K562 (cell line): ENCODE results near the gene LINGO3. TPM values are rescaled to one million over a fixed set of nuclear protein-coding genes. Genes with fewer than 3 reads are reported as not detected.

Experiments used
- BACH1 ChIP-seq: fragments of 200-800 bp; sonication (Bioruptor generic); IDR thresholded peaks from 2 replicates; pipeline ENCODE4 v1.6.1; 2016; ENCODE audit warnings: missing genetic modification characterization, missing compliant biosample characterization
- CBX2 ChIP-seq: fragments of 200-600 bp; sonication (generic); IDR thresholded peaks from one replicate; pipeline ENCODE4 v1.6.1; 2012; ENCODE audit warnings: mild to moderate bottlenecking, low read length, inconsistent platforms; ENCODE audit not compliant: insufficient read depth, poor library complexity, severe bottlenecking
- CCNT2 ChIP-seq: IDR thresholded peaks from 2 replicates; pipeline ENCODE4 v1.6.1; 2011; ENCODE audit warnings: borderline replicate concordance, low read depth, mild to moderate bottlenecking, moderate library complexity, mixed read lengths, low read length; ENCODE audit not compliant: insufficient read length; ENCODE audit errors: extremely low read depth
- DDX20 ChIP-seq: fragments of 450-650 bp; IDR thresholded peaks from 2 replicates; pipeline ENCODE4 v1.6.1; 2016; ENCODE audit warnings: missing genetic modification characterization, low read depth, mild to moderate bottlenecking, missing compliant biosample characterization, moderate library complexity
- DNMT1 ChIP-seq: fragments of 450-650 bp; IDR thresholded peaks from 2 replicates; pipeline ENCODE4 v1.6.1; 2016; ENCODE audit warnings: antibody characterized with exemption, mild to moderate bottlenecking
- NFATC3 ChIP-seq: fragments of 450-650 bp; IDR thresholded peaks from 2 replicates; pipeline ENCODE4 v1.6.1; 2017; ENCODE audit warnings: mild to moderate bottlenecking
- PHB ChIP-seq: fragments of 250-450 bp; sonication (Bioruptor Pico); IDR thresholded peaks from 2 replicates; pipeline ENCODE4 v1.5.0; 2021
- PPARD ChIP-seq: fragments of 250-450 bp; sonication (Bioruptor Pico); IDR thresholded peaks from 2 replicates; pipeline ENCODE4 v1.8.0; 2022; ENCODE audit warnings: inconsistent platforms, mild to moderate bottlenecking, moderate library complexity
- PTRF ChIP-seq: fragments of 450-650 bp; IDR thresholded peaks from 2 replicates; pipeline ENCODE4 v1.6.1; 2016; ENCODE audit warnings: mild to moderate bottlenecking, missing genetic modification characterization, missing compliant biosample characterization
- RBBP5 ChIP-seq: fragments of 200-600 bp; sonication (generic); IDR thresholded peaks from 2 replicates; pipeline ENCODE4 v1.6.1; 2012; ENCODE audit warnings: borderline replicate concordance, mild to moderate bottlenecking, low read length, control low read depth, inconsistent platforms; ENCODE audit not compliant: insufficient read depth, poor library complexity, severe bottlenecking
- SIN3A ChIP-seq, 2 experiments: fragments of 150-350 bp in 1 of 2; IDR thresholded peaks; 2 replicates each; pipeline ENCODE4 v1.6.1; 2011 to 2016; ENCODE audit warnings: borderline replicate concordance in 2 of 2, low read depth in 2 of 2, low read length in 2 of 2, mild to moderate bottlenecking in 2 of 2, moderate library complexity in 2 of 2; ENCODE audit not compliant: control insufficient read depth in 1 of 2
- TAF7 ChIP-seq: fragments of 450-650 bp; IDR thresholded peaks from 2 replicates; pipeline ENCODE4 v1.6.1; 2016; ENCODE audit warnings: missing genetic modification characterization, missing compliant biosample characterization
- TRIM28 ChIP-seq: fragments of 450-650 bp; IDR thresholded peaks from 2 replicates; pipeline ENCODE4 v1.6.1; 2017
- ZBTB7A ChIP-seq: IDR thresholded peaks from 2 replicates; pipeline ENCODE4 v1.6.1; 2011; ENCODE audit warnings: low read depth, mild to moderate bottlenecking, low read length, moderate library complexity, borderline replicate concordance; ENCODE audit not compliant: control insufficient read depth
- ZFP30 ChIP-seq: fragments of 250-450 bp; sonication (Bioruptor Pico); IDR thresholded peaks from 2 replicates; pipeline ENCODE4 v1.8.0; 2022; ENCODE audit warnings: moderate library complexity, mild to moderate bottlenecking, inconsistent platforms, borderline replicate concordance
- ZNF174 ChIP-seq: fragments of 250-450 bp; sonication (Bioruptor Pico); IDR thresholded peaks from 2 replicates; pipeline ENCODE4 v1.4.0; 2020; ENCODE audit warnings: mild to moderate bottlenecking
- ZNF224 ChIP-seq: sonication (generic); formaldehyde crosslinking; IDR thresholded peaks from 2 replicates; pipeline ENCODE4 v1.8.0; 2022; ENCODE audit warnings: mild to moderate bottlenecking, missing genetic modification reagents
- ZNF780A ChIP-seq: fragments of 250-450 bp; sonication (Bioruptor Pico); IDR thresholded peaks from 2 replicates; pipeline ENCODE4 v1.5.0; 2021; ENCODE audit warnings: mild to moderate bottlenecking
- polyA plus RNA-seq, 8 experiments: library from polyadenylated mRNA; depleted of rRNA in 4 of 8; stranded (reverse) in 5 of 8; unstranded in 3 of 8; fragments of >200 nt; fragmentation: Nextera tagmentation in 2 of 8; fragmentation: Illumina TruSeq in 1 of 8; extraction: Ambion mirVana in 2 of 8; extraction: Trizol in 1 of 8; gene quantifications; 2 replicates each; pipeline versions ENCODE4 v1.2.1 to v1.2.3, GENCODE V29; 2011 to 2014; ENCODE audit warnings: inconsistent platforms in 1 of 8, missing spikeins in 1 of 8
- total RNA-seq, 7 experiments: library from RNA; depleted of rRNA in 6 of 7; stranded (reverse); fragments of >200 nt in 6 of 7; fragmentation: Illumina TruSeq in 2 of 7; extraction: Trizol in 2 of 7; gene quantifications; 2 replicates each; pipeline versions ENCODE4 v1.2.1 to v1.2.3, GENCODE V29; 2011 to 2021; ENCODE audit warnings: low replicate concordance in 1 of 7
- TF ChIP-seq, protein P1 (sequence below): sonication (generic); formaldehyde crosslinking; IDR thresholded peaks from 2 replicates; pipeline ENCODE4 v1.8.1; 2023; ENCODE audit warnings: mild to moderate bottlenecking, missing genetic modification reagents, moderate library complexity
- TF ChIP-seq, protein P2 (sequence below): fragments of 200-400 bp; formaldehyde crosslinking; IDR thresholded peaks from 2 replicates; pipeline ENCODE4 v1.6.1; 2017; ENCODE audit warnings: mild to moderate bottlenecking, low read depth, low read length, moderate library complexity
- TF ChIP-seq, protein P3 (sequence below): IDR thresholded peaks from 2 replicates; pipeline ENCODE4 v1.6.1; 2011; ENCODE audit not compliant: insufficient read length; ENCODE audit errors: extremely low read depth
- TF ChIP-seq, protein P4 (sequence below): fragments of 450-650 bp; formaldehyde crosslinking; IDR thresholded peaks from 2 replicates; pipeline ENCODE4 v1.4.0; 2020; ENCODE audit warnings: mild to moderate bottlenecking, moderate library complexity

Gene LINGO3
- total and polyA plus RNA-seq, 9 of the 15 experiments (the other 6 are each of a cell fraction or from before 2014, with no cell fraction given) = 0.03 to 0.05 (median 0.03) TPM; not detected in 6

DNA sequence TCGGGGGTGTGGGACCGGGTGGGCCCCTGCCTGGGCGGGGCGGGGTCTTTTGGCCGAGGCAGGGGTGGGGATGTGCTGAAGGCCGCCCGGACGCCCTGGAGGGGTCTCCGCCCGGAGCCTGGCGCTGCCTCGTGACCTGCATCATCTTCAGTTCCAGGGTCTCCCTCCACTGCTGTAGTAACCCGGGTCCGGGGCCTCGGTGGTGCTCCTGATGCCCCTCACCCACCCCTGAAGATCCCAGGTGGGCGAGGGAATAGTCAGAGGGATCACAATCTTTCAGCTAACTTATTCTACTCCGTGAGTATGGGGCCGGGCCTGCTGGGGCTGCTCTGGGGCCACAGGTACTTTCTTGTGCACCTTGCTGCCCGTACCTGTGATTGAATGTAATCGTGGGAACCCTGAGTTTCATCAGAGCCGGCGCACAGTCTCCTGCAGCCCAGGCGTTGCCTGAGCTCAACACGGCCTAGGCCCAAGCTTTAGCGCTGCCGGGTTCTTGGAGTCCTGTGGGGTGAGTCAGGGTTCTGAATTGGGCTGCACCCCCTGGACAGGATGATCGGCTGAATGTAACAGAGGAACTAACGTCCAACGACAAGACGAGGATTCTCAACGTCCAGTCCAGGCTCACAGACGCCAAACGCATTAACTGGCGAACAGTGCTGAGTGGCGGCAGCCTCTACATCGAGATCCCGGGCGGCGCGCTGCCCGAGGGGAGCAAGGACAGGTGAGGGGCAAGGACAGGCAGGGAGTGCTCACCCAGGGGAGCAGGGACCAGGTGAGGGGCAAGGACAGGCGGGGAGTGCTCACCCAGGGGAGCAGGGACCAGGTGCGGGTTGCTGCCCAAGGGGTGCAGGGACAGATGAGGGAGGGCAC is 36.5 kb downstream of the LINGO3 start (continued):
- TF ChIP-seq, protein P1, sequence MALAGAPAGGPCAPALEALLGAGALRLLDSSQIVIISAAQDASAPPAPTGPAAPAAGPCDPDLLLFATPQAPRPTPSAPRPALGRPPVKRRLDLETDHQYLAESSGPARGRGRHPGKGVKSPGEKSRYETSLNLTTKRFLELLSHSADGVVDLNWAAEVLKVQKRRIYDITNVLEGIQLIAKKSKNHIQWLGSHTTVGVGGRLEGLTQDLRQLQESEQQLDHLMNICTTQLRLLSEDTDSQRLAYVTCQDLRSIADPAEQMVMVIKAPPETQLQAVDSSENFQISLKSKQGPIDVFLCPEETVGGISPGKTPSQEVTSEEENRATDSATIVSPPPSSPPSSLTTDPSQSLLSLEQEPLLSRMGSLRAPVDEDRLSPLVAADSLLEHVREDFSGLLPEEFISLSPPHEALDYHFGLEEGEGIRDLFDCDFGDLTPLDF = no peak
- TF ChIP-seq SIN3A (IDR thresholded peaks at IDR 0.05; ENCODE audit: borderline replicate concordance in 2 of 2, control insufficient read depth in 1 of 2, low read depth in 2 of 2, low read length in 2 of 2) = peak; percentile 12 to 18; a peak in 1 of 4 replicates
- TF ChIP-seq CCNT2 = peak; percentile 57
- TF ChIP-seq TAF7 = no peak
- no peak for TF ChIP-seq ZNF224 (CRISPR knock-in tag)
- TF ChIP-seq NFATC3 = no peak
- TF ChIP-seq, protein P2, sequence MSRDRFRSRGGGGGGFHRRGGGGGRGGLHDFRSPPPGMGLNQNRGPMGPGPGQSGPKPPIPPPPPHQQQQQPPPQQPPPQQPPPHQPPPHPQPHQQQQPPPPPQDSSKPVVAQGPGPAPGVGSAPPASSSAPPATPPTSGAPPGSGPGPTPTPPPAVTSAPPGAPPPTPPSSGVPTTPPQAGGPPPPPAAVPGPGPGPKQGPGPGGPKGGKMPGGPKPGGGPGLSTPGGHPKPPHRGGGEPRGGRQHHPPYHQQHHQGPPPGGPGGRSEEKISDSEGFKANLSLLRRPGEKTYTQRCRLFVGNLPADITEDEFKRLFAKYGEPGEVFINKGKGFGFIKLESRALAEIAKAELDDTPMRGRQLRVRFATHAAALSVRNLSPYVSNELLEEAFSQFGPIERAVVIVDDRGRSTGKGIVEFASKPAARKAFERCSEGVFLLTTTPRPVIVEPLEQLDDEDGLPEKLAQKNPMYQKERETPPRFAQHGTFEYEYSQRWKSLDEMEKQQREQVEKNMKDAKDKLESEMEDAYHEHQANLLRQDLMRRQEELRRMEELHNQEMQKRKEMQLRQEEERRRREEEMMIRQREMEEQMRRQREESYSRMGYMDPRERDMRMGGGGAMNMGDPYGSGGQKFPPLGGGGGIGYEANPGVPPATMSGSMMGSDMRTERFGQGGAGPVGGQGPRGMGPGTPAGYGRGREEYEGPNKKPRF = no peak
- no peak for TF ChIP-seq ZFP30 (CRISPR knock-in tag)
- no peak for TF ChIP-seq ZNF174 (CRISPR knock-in tag)
- no peak for TF ChIP-seq DNMT1
- TF ChIP-seq PHB (CRISPR knock-in tag) = no peak
- peak; percentile 46 for TF ChIP-seq RBBP5
- no peak for TF ChIP-seq PTRF (tag)
- TF ChIP-seq TRIM28 = no peak
- TF ChIP-seq CBX2 = no peak
- no peak for TF ChIP-seq DDX20 (tag)
- no peak for TF ChIP-seq ZBTB7A
- no peak for TF ChIP-seq PPARD
- TF ChIP-seq, protein P3, sequence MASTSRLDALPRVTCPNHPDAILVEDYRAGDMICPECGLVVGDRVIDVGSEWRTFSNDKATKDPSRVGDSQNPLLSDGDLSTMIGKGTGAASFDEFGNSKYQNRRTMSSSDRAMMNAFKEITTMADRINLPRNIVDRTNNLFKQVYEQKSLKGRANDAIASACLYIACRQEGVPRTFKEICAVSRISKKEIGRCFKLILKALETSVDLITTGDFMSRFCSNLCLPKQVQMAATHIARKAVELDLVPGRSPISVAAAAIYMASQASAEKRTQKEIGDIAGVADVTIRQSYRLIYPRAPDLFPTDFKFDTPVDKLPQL = no peak
- TF ChIP-seq BACH1 (tag) = no peak
- TF ChIP-seq ZNF780A (CRISPR knock-in tag) = no peak
- TF ChIP-seq, protein P4, sequence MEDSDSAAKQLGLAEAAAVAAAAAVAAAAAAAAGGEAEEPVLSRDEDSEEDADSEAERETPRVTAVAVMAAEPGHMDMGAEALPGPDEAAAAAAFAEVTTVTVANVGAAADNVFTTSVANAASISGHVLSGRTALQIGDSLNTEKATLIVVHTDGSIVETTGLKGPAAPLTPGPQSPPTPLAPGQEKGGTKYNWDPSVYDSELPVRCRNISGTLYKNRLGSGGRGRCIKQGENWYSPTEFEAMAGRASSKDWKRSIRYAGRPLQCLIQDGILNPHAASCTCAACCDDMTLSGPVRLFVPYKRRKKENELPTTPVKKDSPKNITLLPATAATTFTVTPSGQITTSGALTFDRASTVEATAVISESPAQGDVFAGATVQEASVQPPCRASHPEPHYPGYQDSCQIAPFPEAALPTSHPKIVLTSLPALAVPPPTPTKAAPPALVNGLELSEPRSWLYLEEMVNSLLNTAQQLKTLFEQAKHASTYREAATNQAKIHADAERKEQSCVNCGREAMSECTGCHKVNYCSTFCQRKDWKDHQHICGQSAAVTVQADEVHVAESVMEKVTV (CRISPR knock-in tag) = no peak
